HG02970 (cell line): ENCODE measurements around the gene CAPN13.

ENCODE experiments used
- ATAC-seq: cut with Tn5 transposase; IDR thresholded peaks from one replicate; pipeline ENCODE4 v1.9.1; 2021; ENCODE audit warnings: mild to moderate bottlenecking, moderate library complexity, moderate number of reproducible peaks; ENCODE audit not compliant: unreplicated experiment, low FRiP score

Gene CAPN13, protein sequence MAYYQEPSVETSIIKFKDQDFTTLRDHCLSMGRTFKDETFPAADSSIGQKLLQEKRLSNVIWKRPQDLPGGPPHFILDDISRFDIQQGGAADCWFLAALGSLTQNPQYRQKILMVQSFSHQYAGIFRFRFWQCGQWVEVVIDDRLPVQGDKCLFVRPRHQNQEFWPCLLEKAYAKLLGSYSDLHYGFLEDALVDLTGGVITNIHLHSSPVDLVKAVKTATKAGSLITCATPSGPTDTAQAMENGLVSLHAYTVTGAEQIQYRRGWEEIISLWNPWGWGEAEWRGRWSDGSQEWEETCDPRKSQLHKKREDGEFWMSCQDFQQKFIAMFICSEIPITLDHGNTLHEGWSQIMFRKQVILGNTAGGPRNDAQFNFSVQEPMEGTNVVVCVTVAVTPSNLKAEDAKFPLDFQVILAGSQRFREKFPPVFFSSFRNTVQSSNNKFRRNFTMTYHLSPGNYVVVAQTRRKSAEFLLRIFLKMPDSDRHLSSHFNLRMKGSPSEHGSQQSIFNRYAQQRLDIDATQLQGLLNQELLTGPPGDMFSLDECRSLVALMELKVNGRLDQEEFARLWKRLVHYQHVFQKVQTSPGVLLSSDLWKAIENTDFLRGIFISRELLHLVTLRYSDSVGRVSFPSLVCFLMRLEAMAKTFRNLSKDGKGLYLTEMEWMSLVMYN

DNA sequence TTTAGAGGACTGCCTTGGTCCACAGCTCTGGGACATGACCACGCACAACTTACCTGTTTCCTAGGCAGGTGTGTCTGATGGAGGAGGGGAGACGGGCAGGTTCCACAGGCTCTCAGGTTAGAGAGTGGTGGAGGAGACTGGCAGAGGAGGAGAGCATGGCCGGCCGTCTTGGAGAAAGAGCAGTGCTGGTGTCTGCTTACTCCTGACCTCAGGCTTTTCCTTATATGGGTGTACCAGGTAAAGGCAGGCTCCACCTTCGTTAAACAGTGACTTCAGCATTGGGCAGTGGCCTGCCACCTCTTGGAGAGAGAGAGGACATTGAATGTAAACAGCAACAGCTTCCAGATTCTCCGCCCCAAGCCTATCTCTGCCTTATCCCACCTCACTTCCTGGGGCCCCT is at the start of gene CAPN13:
Gene CAPN13, minus strand, starts transcription at position 198 of the 400 bp plus-strand sequence. CDS start 20,121 bp downstream, outside the sequence.
- ATAC-seq, result no peak

DNA sequence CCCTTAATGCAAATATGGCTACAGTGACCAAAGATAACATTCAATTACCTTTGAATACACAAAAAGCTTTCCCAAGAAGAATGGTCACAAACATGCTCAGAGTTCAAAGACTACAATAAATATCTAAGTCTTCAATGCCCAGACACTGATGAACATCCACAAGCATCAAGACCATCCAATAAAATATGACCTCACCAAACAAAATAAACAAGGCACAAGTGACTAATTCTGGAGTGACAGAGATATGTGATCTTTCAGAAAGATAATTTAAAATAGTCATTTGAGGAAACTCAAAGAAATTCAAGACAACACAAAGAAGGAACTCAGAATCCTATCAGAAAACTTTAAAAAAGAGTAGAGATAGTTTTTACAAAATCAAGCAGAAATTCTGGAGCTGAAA is 40.6 kb upstream of the CAPN13 start:
- no peak for ATAC-seq

DNA sequence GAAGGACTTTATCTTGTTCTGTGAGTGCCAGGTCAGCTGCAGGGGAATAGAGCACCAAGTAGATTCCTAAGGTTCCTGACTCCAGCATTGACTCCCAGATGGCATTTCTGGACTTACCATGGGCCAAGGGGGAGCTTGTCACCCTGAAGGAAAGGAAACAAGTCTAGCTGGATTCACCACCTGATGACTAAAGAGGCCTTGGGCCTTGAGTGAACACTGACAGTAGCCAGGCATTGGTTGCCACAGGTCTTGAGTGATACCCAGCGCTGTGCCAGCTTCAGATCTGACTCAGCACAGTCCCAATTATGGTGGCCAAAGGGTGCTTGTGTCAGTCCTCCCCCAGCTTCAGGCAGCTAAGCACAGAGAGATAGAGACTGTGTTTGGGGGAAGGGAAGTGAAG is 40.1 kb upstream of the CAPN13 start:
- ATAC-seq, result no peak

DNA sequence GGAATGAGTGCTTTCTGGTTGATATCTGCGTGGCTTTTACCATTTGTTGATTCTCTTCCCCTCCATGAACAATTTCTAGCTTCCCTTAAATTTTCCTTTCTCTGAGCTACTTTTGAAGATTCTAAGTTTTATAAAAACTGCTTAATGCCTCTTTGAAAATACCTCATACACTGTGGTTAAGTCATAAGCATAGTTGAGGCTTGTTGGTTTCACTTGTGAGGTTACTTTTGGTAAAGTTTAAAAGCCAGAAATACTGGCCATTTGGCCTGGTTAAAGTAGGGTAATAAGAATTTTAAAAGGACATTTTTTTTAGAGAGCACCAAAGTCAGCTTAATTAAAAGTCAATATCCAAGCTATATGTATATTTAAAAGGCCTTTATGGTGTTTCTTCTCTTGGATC is 21.3 kb upstream of the CAPN13 start:
- ATAC-seq, result no peak

DNA sequence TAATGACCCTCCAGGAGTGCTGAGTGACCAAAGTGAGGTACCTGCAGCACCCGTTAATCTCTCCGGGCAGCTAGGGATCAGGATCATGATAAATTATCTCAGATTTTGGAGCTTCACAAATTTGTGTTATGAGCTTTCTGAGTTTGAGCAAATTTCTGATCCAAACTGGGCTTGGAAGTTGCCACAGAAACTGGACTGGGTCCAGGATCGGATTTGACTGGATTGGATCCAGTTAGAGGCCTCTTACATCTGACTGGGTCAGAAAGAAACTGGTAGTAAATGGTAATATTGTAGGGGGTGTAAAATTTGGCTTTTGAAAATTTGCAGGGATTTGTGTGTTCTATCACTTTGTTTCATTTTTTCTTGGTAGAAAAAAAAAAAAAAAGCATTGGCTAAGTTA is 19.7 kb upstream of the CAPN13 start:
- ATAC-seq, result no peak

DNA sequence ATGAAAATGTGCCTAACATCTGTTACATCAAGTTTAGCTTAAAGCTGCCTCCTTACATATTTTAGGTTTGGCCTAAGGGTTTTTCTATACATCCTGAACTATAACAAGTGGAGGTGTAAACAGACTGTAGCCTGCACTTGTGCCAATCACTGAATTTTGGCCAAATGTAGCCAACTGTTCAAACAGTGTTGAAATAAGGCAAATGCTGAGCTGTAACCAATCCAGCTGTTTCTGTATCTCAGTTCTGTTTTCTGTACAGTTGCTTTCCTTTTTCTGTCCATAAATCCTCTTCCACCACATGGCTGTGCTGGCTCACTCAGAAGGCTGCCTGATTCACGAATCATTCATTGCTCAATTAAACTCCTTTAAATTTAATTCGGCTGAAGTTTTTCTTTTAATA is 19.2 kb upstream of the CAPN13 start:
- ATAC-seq, result no peak

DNA sequence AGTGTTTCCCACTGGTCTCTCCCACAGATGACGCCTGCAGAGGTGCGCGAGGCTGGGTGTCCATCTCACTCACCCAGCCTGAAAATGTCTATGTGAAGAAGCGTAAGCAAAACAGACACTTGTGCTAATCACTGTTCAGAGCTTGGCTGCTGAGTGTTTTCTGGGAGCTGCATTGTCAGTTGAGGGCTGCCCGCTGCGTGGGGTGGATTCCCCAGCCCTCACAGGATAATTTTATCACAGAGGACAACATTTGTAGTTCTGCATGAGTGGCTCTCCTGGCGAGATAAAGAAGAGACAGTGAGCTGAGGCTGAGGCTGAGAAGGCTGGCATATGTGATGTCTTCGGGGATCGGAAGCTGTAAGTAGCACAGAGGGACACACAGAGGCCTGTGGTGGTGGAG is 16.2 kb upstream of the CAPN13 start:
- ATAC-seq, result no peak

DNA sequence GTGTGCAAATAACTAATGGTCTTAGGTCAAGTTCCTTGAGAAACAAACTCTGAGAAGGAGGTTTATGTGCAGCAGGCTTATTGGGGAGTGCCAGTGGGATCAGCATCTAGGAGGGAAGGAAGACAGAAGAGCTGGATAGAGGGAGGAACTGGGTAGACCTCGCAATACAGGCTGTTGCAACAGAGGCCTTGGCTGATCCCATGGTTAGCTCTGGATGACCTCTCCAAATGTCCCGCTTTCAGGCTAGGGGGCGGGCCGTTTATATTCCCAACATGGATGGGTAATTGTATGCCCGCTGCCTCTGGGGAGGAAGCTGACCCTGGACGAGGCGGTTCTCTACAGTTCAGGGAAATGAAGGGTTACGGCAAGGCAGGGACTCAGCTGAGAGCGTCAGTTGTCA is 14.7 kb upstream of the CAPN13 start:
- ATAC-seq, result no peak

DNA sequence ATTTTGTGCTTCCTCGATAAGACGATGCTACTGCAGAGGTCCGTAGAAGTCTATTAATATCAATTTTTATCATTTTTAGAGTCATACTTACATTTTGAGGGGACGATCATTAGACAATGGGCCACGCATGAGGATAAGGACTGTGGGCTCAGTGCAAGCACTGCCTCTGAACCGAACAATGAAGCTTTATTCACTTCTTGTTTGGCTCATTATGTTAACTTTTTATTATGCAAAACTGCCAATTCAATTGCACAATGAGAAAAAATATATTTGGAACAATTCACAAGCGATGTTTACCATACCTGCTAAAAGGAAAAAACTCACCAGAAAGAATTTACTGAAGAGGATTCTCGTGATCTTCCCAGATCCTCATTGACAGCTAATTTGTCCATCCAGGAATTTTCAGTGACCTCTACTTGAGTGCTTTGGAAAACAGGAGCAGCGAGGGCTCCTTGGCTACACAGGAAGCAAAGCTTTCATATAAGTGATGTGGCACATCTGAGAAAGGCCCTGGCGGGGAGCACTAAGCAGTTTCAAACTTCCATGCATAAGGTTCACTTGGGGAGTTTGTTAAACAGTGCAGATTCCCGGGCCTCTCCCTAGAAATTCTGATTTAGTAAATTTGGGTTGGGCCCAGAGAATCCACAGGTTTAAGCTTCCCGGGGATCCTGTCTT is 13.3 kb upstream of the CAPN13 start:
- ATAC-seq, result no peak

DNA sequence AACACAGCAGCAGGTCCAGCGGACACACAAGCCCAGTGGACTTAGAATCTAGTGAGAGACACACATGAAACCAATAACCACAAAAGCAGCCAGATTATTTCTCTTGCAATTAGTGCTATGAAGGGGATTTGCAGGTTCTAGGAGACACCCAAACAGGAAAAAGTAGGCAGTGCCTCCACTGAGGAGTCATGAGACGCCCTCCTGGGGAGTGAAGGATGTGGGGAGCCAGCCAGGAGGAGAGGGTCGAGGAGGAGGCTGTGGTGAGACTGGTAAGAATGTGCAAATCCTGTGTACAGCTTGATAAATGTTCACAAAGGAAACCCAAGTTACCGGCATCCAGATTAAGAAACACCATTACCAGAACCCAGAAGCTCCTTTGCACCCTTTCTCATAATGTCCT is 2.7 kb upstream of the CAPN13 start:
- ATAC-seq, result no peak

DNA sequence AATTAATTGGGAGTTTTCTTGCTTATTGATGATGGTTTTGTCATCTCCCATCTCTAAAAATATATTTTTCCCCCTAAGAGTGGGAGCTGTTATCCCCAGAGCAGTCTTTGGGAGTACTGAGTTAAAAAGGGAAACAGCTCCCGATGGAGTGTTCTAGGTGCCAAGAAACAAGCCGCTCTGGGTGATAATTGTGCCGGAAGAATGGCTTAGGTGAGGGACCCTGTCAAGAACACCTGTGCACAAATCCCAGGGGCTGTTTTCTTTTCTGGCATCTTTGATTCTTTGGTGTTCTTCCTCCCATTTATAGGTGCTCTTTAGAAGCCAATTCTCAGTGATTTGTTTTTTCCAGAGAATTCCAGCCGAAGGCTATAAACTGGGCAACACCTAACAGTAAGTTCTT is 1.4 kb upstream of the CAPN13 start:
- ATAC-seq, result no peak

DNA sequence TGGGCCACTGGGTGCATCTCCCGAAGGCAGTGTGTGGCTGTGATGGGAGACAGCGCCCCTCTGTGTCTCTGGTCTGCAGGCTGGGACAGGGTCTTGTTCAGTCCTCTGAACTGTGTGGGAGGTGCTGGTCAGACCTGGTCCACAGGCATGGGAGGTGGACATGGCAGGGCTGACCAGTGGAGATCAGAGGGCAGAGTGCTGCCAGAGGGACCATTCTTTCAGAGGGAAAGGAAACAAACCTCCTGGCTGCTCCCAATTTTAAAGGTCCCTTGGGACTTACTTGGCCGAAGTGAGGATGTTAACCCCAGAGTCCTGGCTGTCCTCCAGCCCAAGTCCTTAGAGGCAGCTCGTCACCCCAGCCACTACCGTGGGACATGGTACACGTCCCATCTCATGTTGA is 4.0 kb downstream of the CAPN13 start:
- no peak for ATAC-seq

DNA sequence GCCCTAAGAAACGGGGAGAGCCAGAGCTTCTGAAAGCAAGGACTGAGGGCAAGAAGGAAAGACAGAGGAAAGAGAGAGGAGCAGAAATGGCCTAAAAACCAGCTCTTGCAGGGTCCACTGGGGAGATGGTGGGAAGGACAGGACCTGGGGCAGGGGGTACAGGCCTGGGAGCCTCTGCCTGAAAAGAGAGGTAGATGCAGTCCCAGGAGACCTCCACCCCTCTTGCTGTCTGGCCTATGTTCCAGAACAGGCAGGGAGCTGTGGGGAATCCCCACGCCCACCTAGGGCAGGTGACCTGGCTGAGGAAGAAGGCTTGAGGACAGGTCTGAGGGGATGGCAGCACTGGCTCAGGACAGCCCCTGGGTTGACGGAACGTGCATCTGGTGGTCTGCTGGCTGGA is 4.6 kb downstream of the CAPN13 start:
- no peak for ATAC-seq

DNA sequence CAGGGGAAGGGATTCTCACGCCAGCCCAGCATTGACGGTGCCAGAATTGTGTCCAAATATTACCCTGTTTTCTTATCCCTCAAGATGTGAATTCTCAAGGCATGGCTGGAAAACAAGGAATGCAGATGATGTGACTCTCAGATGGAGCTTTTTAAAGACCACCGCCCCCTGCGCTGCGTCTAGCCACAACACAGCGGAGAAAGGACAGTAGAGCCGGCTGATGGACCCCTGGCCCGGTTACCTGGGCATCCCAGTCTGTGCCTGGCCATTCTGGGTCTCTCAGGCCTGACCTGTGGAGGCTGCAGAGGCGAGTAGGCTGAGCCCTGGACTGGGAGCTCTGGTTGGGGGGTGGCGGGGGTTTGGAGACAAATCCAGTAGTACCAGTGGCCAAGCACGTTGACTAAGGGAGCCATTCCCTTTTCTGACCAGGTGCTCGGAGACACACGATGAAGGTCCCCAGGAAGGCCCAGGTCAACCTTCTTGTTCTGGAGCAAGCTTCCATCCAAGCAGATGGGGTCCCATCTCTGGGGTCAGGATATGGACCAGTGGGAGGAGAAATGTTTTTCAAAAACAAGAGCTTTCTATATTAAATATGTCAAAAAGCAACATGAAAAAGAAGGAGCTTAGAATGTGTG is 5.3 kb downstream of the CAPN13 start:
- no peak for ATAC-seq

DNA sequence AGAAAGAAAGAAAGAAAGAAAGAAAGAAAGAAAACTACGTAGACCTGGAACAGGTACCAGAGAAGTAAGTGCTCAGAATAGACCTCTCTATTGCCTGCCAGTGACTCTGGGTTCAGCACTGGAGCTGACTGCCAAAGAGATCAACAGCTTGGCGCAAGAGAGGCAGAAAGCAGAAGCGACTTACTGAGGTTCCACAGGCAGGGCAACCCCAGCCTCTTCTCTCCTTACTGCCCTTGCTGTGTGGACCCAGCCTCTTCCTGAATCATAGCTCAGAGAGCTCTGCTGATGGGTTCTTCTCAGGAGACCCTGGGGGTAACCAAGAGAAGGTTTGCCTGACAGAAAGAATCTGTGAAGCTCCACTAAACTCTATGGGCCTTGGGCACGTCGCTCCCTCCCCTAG is 7.1 kb downstream of the CAPN13 start:
- ATAC-seq, result no peak

DNA sequence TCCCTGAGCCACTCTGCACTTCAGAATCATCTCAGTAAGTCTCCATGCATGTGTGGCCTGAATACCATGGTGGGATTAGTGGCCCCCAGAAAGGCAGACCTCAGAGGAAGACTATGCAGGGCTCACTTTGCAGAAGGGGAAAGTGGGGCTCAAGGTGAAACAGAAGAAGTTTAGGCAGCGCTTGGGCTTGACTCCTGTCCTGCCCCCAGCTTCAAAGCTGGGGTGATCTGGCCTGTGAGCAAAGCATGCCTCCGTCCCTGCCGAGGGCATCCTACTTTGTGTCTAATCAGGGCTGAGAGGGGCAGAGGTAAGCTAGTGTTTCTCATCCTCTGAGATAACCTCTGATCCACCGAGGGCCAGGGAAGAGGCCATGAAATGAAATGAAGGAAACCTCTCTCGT is 7.9 kb downstream of the CAPN13 start:
- no peak for ATAC-seq

DNA sequence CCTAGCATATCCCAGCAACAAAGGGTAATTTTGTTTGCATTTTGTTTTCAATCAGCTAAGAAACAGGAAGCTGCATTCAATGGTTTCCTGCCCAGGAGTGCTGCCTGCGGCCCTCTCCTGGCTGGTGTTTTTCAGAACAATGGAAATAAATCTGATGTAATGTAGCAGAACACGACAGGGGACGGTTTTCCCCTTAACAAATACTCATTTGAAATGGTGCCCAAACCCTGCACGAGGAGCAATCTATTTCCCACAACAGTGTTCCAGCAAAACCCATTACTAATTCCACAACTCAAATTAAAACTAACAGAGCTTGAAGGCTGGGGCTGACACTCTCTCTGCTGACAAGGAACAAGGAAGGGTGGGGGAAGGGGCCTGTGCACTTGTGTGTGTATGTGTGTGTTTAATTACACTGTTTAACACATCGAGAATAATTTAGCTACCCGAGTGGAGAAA is 8.7 kb downstream of the CAPN13 start:
- ATAC-seq, result no peak

DNA sequence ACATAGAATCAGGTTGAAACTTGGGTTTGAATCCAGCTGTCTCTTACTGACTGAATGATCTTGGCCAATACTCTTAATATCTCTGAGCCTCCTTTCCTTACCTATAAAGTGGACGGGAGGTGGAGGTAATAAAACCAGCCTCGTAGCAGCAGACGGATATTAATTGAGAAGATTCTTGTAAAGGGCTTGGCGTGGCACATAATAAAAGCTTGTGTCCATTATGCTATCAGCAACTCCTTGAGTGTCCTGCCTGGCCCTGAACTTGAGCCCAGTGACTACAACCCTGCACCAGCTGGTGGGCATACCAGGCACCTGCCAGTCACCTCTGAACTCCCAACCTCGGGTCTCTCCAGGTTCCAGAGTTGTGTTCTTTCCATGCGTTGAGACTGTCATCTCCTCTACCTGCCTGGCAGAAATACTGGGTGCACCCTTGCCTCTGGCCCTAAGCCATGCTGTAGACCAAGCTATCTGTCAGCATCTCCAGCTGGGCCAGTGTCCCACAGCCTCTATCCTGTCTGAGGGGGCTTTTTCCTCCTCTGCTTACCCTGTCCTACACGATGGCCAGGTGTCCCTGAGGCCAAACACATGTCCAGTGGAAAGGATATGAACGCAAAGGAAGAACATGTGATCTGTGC is 9.7 kb downstream of the CAPN13 start:
- ATAC-seq, result no peak

DNA sequence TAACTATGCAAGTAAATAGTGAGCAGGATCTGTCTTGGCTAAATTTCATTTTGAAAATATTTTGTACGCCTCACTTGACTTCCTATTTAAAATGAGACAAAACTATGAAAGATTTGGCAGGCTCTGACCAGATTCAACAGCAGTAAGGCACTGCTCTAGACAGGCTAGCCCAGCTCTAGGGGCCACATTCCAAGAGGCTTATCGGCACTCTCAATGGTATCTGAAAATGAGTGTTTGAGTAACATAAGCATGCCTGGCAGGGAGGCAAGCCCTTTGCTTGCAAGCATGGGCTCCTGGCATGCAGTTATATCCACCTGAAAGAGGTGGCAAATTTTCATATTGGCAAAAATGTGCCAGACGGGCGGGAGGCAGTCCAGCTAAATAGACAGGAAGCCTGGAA is 10.5 kb downstream of the CAPN13 start:
- no peak for ATAC-seq

DNA sequence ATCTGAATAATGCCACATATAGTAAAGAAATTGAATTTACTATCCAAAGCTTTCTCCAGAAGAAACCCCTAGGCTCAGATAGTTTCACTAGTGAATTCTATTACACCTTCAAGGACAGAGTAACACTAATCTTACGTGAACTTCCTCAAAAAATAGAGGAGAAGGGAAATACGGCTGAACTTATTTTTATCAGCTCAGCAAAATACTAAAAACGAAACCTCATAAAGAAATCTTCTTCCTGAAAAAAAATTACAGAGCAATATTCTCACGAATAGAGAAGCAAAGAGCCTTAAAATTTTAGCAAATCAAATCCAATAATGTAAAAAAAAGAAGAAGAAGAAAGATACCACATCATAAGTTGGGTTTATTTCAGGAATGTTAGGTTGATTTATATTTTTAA is 14.7 kb downstream of the CAPN13 start:
- ATAC-seq, result no peak

DNA sequence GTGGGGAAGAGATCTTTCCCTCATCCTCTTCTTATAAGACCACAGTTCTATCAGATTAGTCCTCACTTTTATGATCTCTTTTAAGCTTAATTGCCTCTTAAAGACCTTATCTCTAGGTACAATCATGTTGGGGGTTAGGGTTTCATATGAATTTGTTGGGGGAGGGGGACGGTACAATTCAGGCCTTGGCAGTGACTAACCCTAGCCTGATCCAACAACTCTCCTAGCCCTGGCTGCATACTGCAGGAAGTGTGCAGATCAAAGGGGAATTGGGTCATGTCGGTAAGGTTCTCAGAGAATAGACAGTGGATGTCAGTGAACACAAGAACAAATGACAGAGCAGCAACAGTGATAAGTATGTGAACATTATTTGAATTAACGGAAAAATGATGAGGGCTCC is 16.4 kb downstream of the CAPN13 start:
- no peak for ATAC-seq
